ENCODE measurements around the gene SMPD1. TPM values are rescaled to one million over a fixed set of nuclear protein-coding genes. Genes with fewer than 3 reads are reported as not detected.

Gene SMPD1
- total and polyA plus RNA-seq, 2 donors (not counting 1 experiment from before 2014, with no cell fraction given): 18.3 to 30.7 TPM

- Mint-ChIP-seq H3K27ac (no peak overlapping the region), H3K4me1 (peaks cover 7% of the 10 kb centered on the region), H3K27me3 (peaks cover 17% of the 10 kb centered on the region), H3K9me3 (ENCODE audit: insufficient read depth) (no peaks in the 10 kb centered on the region), H3K4me3 (no peak overlapping the region)
- no peaks in the 10 kb centered on the region for H3K36me3 ChIP-seq (replicated peaks in 1 of 2; ENCODE audit: control extremely low read depth in 1 of 2, control insufficient read depth in 1 of 2, extremely low read depth in 1 of 2, insufficient read depth in 2 of 2, low read length in 1 of 2)
- no peaks in the 10 kb centered on the region for H3K27me3 ChIP-seq (replicated peaks in 1 of 4; ENCODE audit: control extremely low read depth in 1 of 4, control insufficient read depth in 3 of 4, insufficient read depth in 4 of 4, low read length in 3 of 4)
- H3K9me3 ChIP-seq (ENCODE audit: control extremely low read depth in 1 of 3, control insufficient read depth in 2 of 3, insufficient read depth in 1 of 3, low read length in 2 of 3): no peaks in the 10 kb centered on the region
- no peak for TF ChIP-seq EZH2 (IDR thresholded peaks at IDR 0.05; ENCODE audit: borderline replicate concordance, insufficient read depth, low read depth, low read length, poor library complexity, severe bottlenecking)
- TF ChIP-seq CTCF (IDR thresholded peaks at IDR 0.05): no peak
- H3K4me3 ChIP-seq (ENCODE audit: control extremely low read depth in 1 of 5, extremely low read depth in 1 of 5, insufficient read depth in 1 of 5, low read depth in 2 of 5, low read length in 4 of 5): peak overlapping the region in 4 of 5 experiments; percentile 60 to 85 (median 74)
- 66% methylated on average over 7 of the region's 7 CpGs for WGBS (ENCODE audit: insufficient coverage)
- H3K79me2 ChIP-seq (ENCODE audit: control insufficient read depth, insufficient read depth, low read length): peaks cover 20% of the 10 kb centered on the region
- H2AFZ ChIP-seq (ENCODE audit: insufficient read depth, low read depth, low read length, poor library complexity, severe bottlenecking): peak overlapping the region; percentile 99
- peak overlapping the region; percentile 83 for H3K9ac ChIP-seq (ENCODE audit: low read length)
- ChIA-PET CTCF (interaction anchor here (1.6 to 6.0 kb wide), 4 partner anchors 9 to 288 kb away, joined by 4 to 29 read pairs (median 16); no protein-coding TSS in a partner anchor), POLR2A (interaction anchor here (1.5 to 3.8 kb wide), 2 partner anchors 27 to 39 kb away, joined by 3 to 23 read pairs; partner anchors contain the start of gene SMPD1)
- no peak for ATAC-seq (ENCODE audit: low read depth)
- no peak for DNase-seq
- no peak overlapping the region for H3K27ac ChIP-seq (ENCODE audit: low read length in 2 of 2)
- intact Hi-C loops (cut with micrococcal nuclease): loop anchor here (1.0 kb wide), 1 partner anchor 16 kb away; no protein-coding TSS in a partner anchor
- H3K4me2 ChIP-seq (replicated peaks; ENCODE audit: low read depth, low read length, poor library complexity, severe bottlenecking): peak overlapping the region; percentile 92
- no peaks in the 10 kb centered on the region for H4K20me1 ChIP-seq (ENCODE audit: control insufficient read depth, insufficient read depth, low read length, poor library complexity, severe bottlenecking)
- peaks cover 29 to 32% of the 10 kb centered on the region in 2 donors for H3K4me1 ChIP-seq (ENCODE audit: control insufficient read depth in 2 of 2, insufficient read depth in 2 of 2, low read length in 2 of 2)
Observed at GRCh38 chr11:6417907-6418556, 27.8 kb downstream of the SMPD1 start.

GRCh38 chr11:6418557-6419008 is 28.3 kb downstream of the SMPD1 start:
- peak overlapping the region; percentile 99 for H2AFZ ChIP-seq (ENCODE audit: insufficient read depth, low read depth, low read length, poor library complexity, severe bottlenecking)
- TF ChIP-seq EZH2 (IDR thresholded peaks at IDR 0.05; ENCODE audit: borderline replicate concordance, insufficient read depth, low read depth, low read length, poor library complexity, severe bottlenecking) (no peak), CTCF (IDR thresholded peaks at IDR 0.05) (no peak)
- H3K36me3 ChIP-seq (replicated peaks in 1 of 2; ENCODE audit: control extremely low read depth in 1 of 2, control insufficient read depth in 1 of 2, extremely low read depth in 1 of 2, insufficient read depth in 2 of 2, low read length in 1 of 2): no peaks in the 10 kb centered on the region
- Mint-ChIP-seq H3K27ac (no peak overlapping the region), H3K27me3 (peaks cover 23% of the 10 kb centered on the region), H3K4me3 (no peak overlapping the region), H3K4me1 (peaks cover 7% of the 10 kb centered on the region), H3K9me3 (ENCODE audit: insufficient read depth) (no peaks in the 10 kb centered on the region)
- no peaks in the 10 kb centered on the region for H3K9me3 ChIP-seq (ENCODE audit: control extremely low read depth in 1 of 3, control insufficient read depth in 2 of 3, insufficient read depth in 1 of 3, low read length in 2 of 3)
- H4K20me1 ChIP-seq (ENCODE audit: control insufficient read depth, insufficient read depth, low read length, poor library complexity, severe bottlenecking): no peaks in the 10 kb centered on the region
- DNase-seq (peak; percentile 32), ATAC-seq (ENCODE audit: low read depth) (peak; percentile 11)
- H3K4me3 ChIP-seq (ENCODE audit: control extremely low read depth in 1 of 5, extremely low read depth in 1 of 5, insufficient read depth in 1 of 5, low read depth in 2 of 5, low read length in 4 of 5): peak overlapping the region in 4 of 5 experiments; percentile 60 to 85 (median 74)
- peaks cover 29 to 32% of the 10 kb centered on the region in 2 donors for H3K4me1 ChIP-seq (ENCODE audit: control insufficient read depth in 2 of 2, insufficient read depth in 2 of 2, low read length in 2 of 2)
- H3K27ac ChIP-seq (ENCODE audit: low read length in 2 of 2): peak overlapping the region in 1 of 2 donors; percentile 61
- CTCF ChIA-PET: interaction anchor here (1.2 to 6.0 kb wide), 6 partner anchors 9 to 288 kb away, joined by 4 to 29 read pairs (median 9); partner anchors contain the start of gene SMPD1
- POLR2A ChIA-PET: interaction anchor here (1.3 to 3.8 kb wide), 3 partner anchors 28 to 63 kb away, joined by 3 to 23 read pairs (median 5); partner anchors contain the start of genes ARFIP2, SMPD1 and TIMM10B
- 2% methylated on average over 27 of the region's 38 CpGs for WGBS (ENCODE audit: insufficient coverage)
- H3K27me3 ChIP-seq (replicated peaks in 1 of 4; ENCODE audit: control extremely low read depth in 1 of 4, control insufficient read depth in 3 of 4, insufficient read depth in 4 of 4, low read length in 3 of 4): peaks cover 0 to 3% (median 2%) of the 10 kb centered on the region in 4 experiments
- peaks cover 17% of the 10 kb centered on the region for H3K79me2 ChIP-seq (ENCODE audit: control insufficient read depth, insufficient read depth, low read length)
- peak overlapping the region; percentile 92 for H3K4me2 ChIP-seq (replicated peaks; ENCODE audit: low read depth, low read length, poor library complexity, severe bottlenecking)
- H3K9ac ChIP-seq (ENCODE audit: low read length): peak overlapping the region; percentile 83
- intact Hi-C loops (cut with micrococcal nuclease): loop anchor here (1.0 kb wide), 4 partner anchors 16 to 265 kb away; partner anchors contain the start of genes ARFIP2, MRPL17, SMPD1 and TIMM10B

Measured in B cell (primary cell).